Measurements from ENCODE around the gene SUN5. TPM values are rescaled to one million over a fixed set of nuclear protein-coding genes. Genes with fewer than 3 reads are reported as not detected.

The SUN5 gene
- total RNA-seq, 1 experiment from 2014 or later, result not detected

DNA sequence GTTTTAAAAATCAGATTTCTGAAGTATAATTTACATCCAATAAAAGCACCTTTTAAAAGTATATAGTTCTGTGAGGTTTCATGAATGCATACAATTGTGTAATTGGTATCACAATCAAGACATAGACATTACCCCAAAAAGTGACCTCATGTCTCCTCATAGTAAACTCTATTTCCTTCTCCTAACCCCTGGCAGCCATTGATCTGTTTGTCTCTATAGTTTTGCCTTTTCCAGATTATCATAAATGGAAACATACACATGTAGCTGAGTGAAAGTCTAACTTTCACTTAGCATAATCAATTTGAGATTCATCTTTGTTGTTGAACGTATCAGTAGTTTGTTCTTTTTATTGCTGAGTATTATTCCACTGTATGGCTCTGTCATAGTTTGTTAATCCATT, 57.6 kb downstream of the SUN5 start:
- intact Hi-C loops (cut with micrococcal nuclease), result no loop called here
- no peak overlapping the region for H3K27ac ChIP-seq (ENCODE audit: low read length)
- H3K9ac ChIP-seq (ENCODE audit: low read length), result no peak overlapping the region
- H3K9me3 ChIP-seq (ENCODE audit: low read length), result no peaks in the 10 kb centered on the region
- no peaks in the 10 kb centered on the region for H3K36me3 ChIP-seq (ENCODE audit: low read depth, low read length)
- no peak overlapping the region for H3K4me3 ChIP-seq (ENCODE audit: low read length)
- DNase-seq (no peak), ATAC-seq (no peak)
- H3K79me2 ChIP-seq (ENCODE audit: low read length), result no peaks in the 10 kb centered on the region
- H3K27me3 ChIP-seq (ENCODE audit: low read length), result peaks cover 54% of the 10 kb centered on the region
- no peaks in the 10 kb centered on the region for H3K9me2 ChIP-seq (replicated peaks; ENCODE audit: low read length)
- H2AFZ ChIP-seq (ENCODE audit: low read length), result no peak overlapping the region
- ChIA-PET CTCF (interaction anchor here (2.8 kb wide), 1 partner anchor 45 kb away, joined by 13 read pairs; no protein-coding TSS in a partner anchor), POLR2A (ENCODE audit: unreplicated experiment) (no interaction called here)
- H3F3A ChIP-seq (ENCODE audit: low read length, unreplicated experiment), result no peaks in the 10 kb centered on the region
- TF ChIP-seq, protein P1, sequence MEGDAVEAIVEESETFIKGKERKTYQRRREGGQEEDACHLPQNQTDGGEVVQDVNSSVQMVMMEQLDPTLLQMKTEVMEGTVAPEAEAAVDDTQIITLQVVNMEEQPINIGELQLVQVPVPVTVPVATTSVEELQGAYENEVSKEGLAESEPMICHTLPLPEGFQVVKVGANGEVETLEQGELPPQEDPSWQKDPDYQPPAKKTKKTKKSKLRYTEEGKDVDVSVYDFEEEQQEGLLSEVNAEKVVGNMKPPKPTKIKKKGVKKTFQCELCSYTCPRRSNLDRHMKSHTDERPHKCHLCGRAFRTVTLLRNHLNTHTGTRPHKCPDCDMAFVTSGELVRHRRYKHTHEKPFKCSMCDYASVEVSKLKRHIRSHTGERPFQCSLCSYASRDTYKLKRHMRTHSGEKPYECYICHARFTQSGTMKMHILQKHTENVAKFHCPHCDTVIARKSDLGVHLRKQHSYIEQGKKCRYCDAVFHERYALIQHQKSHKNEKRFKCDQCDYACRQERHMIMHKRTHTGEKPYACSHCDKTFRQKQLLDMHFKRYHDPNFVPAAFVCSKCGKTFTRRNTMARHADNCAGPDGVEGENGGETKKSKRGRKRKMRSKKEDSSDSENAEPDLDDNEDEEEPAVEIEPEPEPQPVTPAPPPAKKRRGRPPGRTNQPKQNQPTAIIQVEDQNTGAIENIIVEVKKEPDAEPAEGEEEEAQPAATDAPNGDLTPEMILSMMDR (conservative IDR thresholded peaks at IDR 0.05; ENCODE audit: low read depth, low read length), result no peak
- no peak for TF ChIP-seq EZH2phosphoT487 (IDR thresholded peaks at IDR 0.05; ENCODE audit: borderline replicate concordance, low read length)
- TF ChIP-seq EZH2 (IDR thresholded peaks at IDR 0.05; ENCODE audit: low read length, unreplicated experiment), result no peak
- no peaks in the 10 kb centered on the region for H4K20me1 ChIP-seq (ENCODE audit: low read length)
- H3K4me2 ChIP-seq (ENCODE audit: low read length), result no peak overlapping the region
- H3K4me1 ChIP-seq (ENCODE audit: insufficient read depth, low read length), result no peaks in the 10 kb centered on the region
- no TSS peak for BruUV-seq (replicated peaks)

DNA sequence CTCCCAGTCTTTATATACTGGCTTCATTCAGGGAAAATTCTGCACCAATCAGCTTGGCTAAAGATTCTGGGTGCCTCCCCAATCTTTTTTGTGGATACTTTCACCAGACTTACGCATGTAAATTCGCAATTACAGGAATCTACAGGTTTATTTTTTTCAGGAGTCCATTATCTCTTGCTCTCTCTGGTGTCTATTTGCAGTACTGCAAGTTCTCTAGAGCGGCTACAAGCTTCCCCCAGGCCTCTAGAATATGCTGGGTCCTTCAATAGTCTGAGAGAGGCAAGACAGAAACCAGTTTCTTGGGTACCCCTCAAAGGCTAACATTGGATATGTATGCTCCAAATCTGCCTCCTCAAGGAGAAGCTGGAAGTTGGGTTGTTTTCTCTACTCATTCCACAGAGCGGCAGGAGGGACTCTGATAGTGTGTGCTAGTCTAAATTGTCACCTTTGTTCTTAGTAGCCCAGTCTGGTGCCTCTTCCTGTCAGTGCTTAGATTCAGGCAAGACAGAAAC, 58.5 kb downstream of the SUN5 start:
- DNase-seq (peak; percentile 51), ATAC-seq (peak; percentile 64)
- intact Hi-C loops (cut with micrococcal nuclease), result loop anchor here (1.0 kb wide), 2 partner anchors 43 to 155 kb away; no protein-coding TSS in a partner anchor
- no peak overlapping the region for H3K9ac ChIP-seq (ENCODE audit: low read length)
- H3K9me3 ChIP-seq (ENCODE audit: low read length), result no peaks in the 10 kb centered on the region
- POLR2A ChIA-PET (ENCODE audit: unreplicated experiment), result no interaction called here
- H3K9me2 ChIP-seq (replicated peaks; ENCODE audit: low read length), result no peaks in the 10 kb centered on the region
- H3K79me2 ChIP-seq (ENCODE audit: low read length), result no peaks in the 10 kb centered on the region
- no peaks in the 10 kb centered on the region for H3F3A ChIP-seq (ENCODE audit: low read length, unreplicated experiment)
- H2AFZ ChIP-seq (ENCODE audit: low read length), result 0 out of 2 replicates have a peak overlapping the region, but pooled peaks have one; percentile 16
- TF ChIP-seq EZH2 (IDR thresholded peaks at IDR 0.05; ENCODE audit: low read length, unreplicated experiment), result no peak
- TF ChIP-seq EZH2phosphoT487 (IDR thresholded peaks at IDR 0.05; ENCODE audit: borderline replicate concordance, low read length), result no peak
- TF ChIP-seq, protein P1 (conservative IDR thresholded peaks at IDR 0.05; ENCODE audit: low read depth, low read length), result peak; percentile 70
- H3K36me3 ChIP-seq (ENCODE audit: low read depth, low read length), result no peaks in the 10 kb centered on the region
- peaks cover 50% of the 10 kb centered on the region for H3K27me3 ChIP-seq (ENCODE audit: low read length)
- H3K4me3 ChIP-seq (ENCODE audit: low read length), result no peak overlapping the region
- H3K4me1 ChIP-seq (ENCODE audit: insufficient read depth, low read length), result no peaks in the 10 kb centered on the region
- no peak overlapping the region for H3K4me2 ChIP-seq (ENCODE audit: low read length)
- no peaks in the 10 kb centered on the region for H4K20me1 ChIP-seq (ENCODE audit: low read length)
- H3K27ac ChIP-seq (ENCODE audit: low read length), result no peak overlapping the region
- CTCF ChIA-PET, result interaction anchor here (0.7 to 2.8 kb wide), 2 partner anchors 44 to 515 kb away, joined by 3 to 13 read pairs; no protein-coding TSS in a partner anchor
- no TSS peak for BruUV-seq (replicated peaks)

DNA sequence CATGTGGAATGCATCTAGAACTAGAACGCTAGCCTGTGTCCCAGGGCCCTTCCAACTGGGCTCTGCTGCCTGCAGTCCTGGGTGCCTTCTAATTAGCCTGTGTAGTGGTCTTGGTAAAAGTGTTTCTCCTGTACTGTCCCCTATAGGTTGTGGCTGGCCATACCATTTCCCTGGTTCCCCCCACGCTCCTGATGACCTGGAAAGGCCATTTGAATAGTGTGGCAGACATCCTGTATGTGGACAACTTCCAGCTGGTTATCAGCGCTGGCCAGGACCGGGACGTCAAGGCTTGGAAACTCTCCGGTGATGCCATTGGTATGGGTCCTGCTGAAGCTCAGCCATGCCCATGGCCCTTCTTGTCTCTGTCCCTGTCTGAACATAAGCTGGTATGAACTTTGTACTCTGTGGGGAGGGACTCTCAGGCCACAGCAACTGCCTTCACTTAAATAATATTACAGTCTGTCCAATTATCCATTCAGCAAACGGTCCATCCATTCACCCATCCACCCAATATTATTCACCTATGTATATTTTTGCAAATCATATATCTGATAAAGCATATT, 60.7 kb downstream of the SUN5 start:
- no peak for ATAC-seq
- intact Hi-C loops (cut with micrococcal nuclease), result no loop called here
- BruUV-seq (replicated peaks), result no TSS peak

More for the DNA sequence above, 60.7 kb downstream of the SUN5 start:
- Histone ChIP-seq H3K9me3 (ENCODE audit: low read length) (no peaks in the 10 kb centered on the region), H3K27me3 (ENCODE audit: low read length) (peaks cover 36% of the 10 kb centered on the region), H3F3A (ENCODE audit: low read length, unreplicated experiment) (no peaks in the 10 kb centered on the region), H3K9ac (ENCODE audit: low read length) (no peak overlapping the region), H3K9me2 (replicated peaks; ENCODE audit: low read length) (no peaks in the 10 kb centered on the region), H3K36me3 (ENCODE audit: low read depth, low read length) (no peaks in the 10 kb centered on the region), H3K4me3 (ENCODE audit: low read length) (no peak overlapping the region), H4K20me1 (ENCODE audit: low read length) (no peaks in the 10 kb centered on the region), H3K4me2 (ENCODE audit: low read length) (no peak overlapping the region), H3K4me1 (ENCODE audit: insufficient read depth, low read length) (no peaks in the 10 kb centered on the region), H2AFZ (ENCODE audit: low read length) (no peak overlapping the region), H3K79me2 (ENCODE audit: low read length) (no peaks in the 10 kb centered on the region), H3K27ac (ENCODE audit: low read length) (no peak overlapping the region)
- no peak for DNase-seq
- no peak for TF ChIP-seq EZH2phosphoT487 (IDR thresholded peaks at IDR 0.05; ENCODE audit: borderline replicate concordance, low read length)
- no peak for TF ChIP-seq EZH2 (IDR thresholded peaks at IDR 0.05; ENCODE audit: low read length, unreplicated experiment)
- TF ChIP-seq, protein P1 (conservative IDR thresholded peaks at IDR 0.05; ENCODE audit: low read depth, low read length), result no peak
- POLR2A ChIA-PET (ENCODE audit: unreplicated experiment), result no interaction called here
- CTCF ChIA-PET, result no interaction called here
